ENCODE data around the gene B4GALT5.
"Not testable (repeated sequence)": the region's sequence is repeated elsewhere in the genome, so short reads cannot be mapped to it uniquely, and the experiment has no call there.

B4GALT5 gene, protein sequence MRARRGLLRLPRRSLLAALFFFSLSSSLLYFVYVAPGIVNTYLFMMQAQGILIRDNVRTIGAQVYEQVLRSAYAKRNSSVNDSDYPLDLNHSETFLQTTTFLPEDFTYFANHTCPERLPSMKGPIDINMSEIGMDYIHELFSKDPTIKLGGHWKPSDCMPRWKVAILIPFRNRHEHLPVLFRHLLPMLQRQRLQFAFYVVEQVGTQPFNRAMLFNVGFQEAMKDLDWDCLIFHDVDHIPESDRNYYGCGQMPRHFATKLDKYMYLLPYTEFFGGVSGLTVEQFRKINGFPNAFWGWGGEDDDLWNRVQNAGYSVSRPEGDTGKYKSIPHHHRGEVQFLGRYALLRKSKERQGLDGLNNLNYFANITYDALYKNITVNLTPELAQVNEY

DNA sequence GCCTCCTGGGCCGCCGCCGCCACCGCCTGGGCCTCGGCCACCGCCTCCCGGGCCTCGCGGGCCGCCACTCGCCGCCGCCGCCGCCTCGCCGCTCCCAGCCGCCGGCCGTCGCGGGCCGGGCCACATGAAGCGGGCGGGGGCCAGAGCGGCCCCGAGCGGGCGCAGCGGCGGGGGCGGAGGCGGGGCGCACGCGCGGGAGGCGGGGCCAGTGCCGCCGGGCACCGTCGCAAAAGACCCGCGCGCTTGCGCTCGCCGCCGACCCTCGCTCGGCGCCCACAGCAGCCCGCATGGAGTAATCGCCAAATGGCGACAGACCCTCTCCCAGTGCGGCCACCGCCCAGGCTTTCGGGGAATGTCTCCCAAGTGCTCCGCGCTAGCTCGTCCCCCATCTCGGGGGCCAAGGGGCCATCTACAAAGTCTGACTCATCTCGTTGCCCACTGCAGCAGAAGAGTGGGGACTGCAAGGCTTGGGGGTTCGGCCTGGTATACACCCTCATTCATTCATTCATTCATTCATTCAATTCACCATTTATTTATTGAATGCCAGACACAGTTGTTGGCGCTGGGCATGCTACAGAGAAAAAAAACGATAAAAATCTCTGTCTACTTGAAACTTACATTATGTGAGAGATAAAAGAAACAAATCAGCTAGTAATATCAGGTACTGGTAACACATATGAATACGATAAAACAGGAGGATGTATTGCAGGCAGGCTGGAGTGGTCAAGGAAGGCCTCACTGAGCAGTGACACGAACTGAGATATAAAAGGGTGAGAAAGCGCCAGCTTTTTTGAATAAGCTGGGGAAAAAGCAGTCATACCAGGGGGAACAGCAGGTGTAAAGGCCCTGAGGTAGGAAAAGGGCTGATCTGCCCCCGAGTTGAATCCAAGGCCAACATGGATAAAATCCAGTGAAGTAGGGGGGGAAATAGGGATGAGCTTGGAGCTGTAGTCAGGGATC lies at the start of gene B4GALT5:
Gene B4GALT5, minus strand, starts transcription at position 126 of the 960 bp plus-strand sequence. CDS start 188 bp downstream, outside the sequence.
- peak; percentile 41 for DNase-seq (ENCODE audit: low read depth)

DNA sequence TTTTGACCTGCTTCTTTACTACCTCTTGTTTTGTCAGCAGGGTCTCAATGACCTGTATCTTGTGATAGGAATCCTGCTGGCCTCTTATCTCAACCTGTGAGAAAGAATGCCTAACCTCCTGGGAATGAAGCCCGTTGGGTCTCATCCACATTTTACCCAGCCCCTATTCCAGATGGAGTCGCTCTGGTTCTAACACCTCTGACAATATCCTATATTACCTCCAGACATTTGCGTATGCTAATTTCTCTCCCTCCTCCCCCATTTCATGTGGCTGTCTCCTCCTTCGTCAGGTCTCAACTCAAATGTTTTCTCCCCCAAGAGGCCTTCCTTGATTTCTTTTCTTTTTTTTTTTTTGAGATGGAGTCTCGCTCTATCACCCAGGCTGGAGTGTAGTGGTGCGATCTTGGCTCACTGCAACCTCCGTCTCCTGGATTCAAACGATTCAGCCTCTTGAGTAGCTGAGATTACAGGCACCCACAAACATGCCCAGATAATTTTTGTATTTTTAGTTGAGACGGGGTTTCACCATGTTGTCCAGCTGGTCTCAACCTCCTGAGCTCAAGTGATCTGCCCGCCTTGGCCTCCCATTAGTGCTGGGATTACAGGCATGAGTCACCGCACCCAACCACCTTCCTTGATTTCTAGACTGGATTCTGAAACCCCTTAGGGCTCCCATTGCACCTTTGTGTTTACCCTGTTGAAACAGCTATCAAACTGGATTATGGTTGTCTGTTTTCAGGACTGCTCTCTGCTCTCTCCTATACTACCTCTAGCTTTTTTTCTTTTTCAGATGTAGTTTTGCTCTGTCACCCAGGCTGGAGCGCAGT lies 49.5 kb upstream of the B4GALT5 start:
- DNase-seq (ENCODE audit: low read depth), result no peak

DNA sequence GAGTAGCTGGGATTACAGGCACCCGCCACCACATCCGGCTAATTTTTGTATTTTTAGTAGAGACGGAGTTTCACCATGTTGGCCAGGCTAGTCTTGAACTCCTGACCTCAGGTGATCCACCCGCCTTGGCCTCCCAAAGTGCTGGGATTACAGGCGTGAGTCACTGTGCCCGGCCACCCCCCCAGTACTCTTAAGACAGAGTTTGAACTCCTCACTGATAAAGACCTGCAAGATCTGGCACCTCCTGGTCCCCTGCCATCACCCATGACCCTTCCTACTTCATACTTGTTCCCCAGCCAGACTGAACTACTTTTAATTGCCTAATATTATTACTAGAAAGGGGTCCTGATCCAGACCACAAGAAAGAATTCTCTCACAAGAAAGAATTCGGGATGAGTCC lies 48.2 kb upstream of the B4GALT5 start:
- not testable (repeated sequence) for DNase-seq (ENCODE audit: low read depth)

DNA sequence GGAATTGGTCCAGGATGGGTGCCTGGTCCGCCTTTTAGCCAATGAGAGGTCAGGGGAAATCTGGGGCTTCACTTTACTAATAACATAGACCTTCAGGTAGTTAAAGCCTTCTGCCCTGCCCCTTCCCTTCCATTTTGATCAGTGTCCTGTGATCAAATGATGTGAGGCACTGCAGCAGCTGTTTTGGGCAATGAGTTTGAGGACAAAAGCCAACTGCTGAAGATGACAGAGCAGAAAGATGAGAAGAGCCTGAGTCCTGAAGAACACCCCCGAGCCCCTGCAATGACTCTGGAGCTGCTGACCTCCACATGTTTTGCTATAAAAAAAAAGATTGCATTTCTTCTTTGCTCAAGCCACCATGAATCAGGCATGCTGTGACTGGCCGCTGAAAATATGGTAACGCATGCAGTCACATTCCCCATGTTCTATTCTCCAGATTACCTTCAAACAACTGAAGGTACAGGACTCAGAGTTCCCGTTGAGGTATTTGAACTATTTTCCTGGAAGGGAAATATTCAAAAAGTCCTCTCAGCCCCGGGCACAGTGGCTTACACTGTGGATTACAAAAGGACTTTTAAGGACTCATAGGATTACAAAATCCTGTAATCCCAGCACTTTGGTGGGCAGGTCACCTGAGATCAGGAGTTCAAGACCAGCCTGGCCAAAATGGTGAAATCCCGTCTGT lies 45.7 kb upstream of the B4GALT5 start:
- no peak for DNase-seq (ENCODE audit: low read depth)

DNA sequence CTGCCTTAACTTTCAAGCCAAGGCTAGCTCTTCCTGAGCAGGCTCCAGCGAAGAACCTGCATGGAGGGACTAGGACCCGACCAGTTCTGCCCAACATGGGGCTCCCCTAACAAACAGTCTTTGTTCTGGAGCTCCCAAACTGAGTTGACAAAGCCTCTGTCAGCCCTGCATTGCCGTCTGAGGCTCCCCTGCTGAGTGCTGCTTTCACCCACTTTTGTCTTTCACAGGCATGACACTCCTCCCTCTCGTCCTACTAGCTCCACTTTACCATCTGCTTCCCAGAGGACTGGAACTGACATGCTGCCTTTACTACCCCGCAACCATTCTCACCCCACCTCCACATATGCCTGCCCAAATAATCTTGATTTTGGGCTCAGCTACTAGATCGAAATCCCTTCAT lies 45.1 kb upstream of the B4GALT5 start:
- no peak for DNase-seq (ENCODE audit: low read depth)

DNA sequence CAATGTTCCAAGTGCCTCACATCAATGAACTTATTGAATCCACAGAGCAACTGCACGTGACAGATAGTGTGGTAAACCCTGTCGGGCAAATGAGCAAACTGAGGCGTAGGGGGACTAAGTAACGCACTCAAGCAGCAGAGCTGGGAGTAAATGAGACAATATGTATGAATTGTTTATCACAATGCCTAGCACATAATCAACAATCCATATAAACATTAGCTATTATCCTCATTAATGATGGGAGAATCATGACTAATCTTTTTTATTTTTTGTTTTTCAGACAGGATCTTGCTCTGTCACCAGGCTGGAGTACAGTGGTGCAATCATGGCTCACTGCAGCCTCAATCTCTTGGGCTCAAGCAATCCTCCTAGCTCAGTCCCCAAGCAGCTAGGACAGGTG lies 43.9 kb upstream of the B4GALT5 start:
- DNase-seq (ENCODE audit: low read depth), result no peak

DNA sequence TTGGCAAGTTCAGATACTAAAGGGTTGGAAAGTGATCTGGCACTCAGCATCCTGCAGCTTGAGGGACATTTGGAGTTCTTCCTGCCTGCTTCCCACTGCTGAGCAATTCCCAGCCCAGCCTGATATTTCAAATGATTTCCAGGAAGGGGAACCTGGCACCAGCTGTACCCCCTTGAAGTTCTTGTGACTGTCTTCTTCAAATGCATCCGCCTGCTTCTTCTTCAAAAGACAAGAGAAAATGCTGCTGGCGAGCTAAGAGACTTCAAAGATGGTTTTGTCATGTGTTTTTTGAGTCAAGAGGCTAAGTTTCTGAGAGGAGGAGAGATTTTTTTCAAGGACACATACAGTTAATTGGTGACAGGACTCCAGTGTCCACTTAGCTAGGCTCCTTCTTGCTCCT lies 42.6 kb upstream of the B4GALT5 start:
- DNase-seq (ENCODE audit: low read depth), result no peak

DNA sequence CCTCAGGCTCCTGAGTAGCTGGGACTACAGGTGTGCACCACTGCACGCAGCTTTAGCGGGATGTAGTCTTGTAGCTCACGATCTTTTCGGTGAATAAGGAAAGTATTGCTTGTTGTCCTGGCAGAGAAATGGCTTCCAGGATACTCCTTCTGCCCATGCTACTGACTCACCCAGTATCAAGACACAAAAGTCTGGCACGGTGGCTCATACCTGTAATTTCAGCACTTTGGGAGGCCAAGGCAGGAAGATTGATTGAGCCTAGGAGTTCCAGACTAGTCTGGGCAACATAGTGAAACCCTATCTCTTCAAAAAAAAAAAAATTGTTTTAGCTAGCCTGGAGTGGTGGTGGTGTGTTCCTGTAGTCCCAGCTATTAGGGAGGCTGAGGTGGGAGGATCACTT lies 40.9 kb upstream of the B4GALT5 start:
- DNase-seq (ENCODE audit: low read depth), result no peak

DNA sequence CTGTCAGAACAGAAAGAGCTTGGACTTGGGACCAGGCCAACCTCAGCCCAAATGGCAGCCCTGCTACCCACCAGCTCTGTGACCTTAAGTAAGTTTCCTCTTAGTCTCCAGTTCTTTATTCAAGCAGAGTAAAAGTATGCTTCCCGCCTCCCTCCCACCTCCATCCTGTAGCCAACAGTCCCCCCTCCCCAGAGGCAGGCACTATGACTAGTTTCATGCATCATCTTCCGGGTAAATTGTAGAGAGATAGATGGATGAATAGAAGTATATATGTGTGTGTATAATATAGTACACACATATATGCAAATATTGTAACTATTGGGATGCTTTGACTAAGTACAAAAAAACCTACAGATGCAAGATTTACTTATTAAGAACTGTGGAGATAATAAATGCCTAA lies 39.5 kb upstream of the B4GALT5 start:
- no peak for DNase-seq (ENCODE audit: low read depth)

DNA sequence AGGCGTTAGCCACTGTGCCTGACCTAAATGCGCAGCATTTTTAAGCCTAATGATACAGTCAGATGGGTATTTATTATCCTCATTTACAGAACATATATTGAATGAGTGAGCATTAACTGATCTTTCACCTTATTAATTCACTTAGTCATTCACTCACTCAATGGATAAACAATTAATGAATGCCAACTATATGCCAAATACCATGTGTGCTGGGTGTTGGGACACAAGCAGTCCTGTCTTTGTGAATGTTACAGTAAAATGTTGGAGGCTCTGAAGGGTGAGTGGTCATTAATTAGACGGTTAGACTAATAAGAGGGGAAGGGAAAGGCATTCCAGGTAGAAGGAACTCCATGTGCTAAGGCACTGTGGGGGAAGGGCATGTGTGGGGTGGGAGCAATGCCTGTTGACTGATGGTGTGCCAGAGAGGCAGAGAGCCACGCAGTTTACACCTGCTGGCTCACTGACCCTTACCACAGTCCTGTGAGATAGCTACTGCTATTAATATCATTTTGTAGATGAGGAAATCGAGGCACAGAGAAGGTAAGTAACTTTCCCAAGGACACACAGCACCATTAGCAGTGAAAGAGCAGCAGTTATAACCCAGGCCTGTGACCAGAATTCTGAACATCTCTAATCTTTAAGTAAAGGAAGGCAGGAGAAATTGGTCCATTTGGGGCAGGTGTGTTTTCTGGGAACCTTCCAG lies 38.7 kb upstream of the B4GALT5 start:
- DNase-seq (ENCODE audit: low read depth), result no peak

DNA sequence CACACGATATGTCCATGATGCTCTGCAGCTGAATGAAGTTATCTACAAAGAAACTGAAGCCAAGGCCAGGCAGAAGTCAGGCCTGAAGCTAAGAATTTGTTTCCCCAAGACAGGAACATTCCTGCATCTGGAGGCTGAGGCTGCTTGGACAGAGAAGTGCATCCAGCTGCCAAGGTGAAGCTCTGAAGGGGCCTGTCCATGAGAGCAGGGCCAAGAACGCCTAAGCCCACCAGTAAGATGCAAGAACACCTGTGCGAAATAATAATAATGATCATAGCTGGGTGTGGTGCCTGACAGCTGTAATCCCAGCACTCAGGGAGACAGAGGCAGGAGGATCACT lies 37.7 kb upstream of the B4GALT5 start:
- DNase-seq (ENCODE audit: low read depth), result no peak

DNA sequence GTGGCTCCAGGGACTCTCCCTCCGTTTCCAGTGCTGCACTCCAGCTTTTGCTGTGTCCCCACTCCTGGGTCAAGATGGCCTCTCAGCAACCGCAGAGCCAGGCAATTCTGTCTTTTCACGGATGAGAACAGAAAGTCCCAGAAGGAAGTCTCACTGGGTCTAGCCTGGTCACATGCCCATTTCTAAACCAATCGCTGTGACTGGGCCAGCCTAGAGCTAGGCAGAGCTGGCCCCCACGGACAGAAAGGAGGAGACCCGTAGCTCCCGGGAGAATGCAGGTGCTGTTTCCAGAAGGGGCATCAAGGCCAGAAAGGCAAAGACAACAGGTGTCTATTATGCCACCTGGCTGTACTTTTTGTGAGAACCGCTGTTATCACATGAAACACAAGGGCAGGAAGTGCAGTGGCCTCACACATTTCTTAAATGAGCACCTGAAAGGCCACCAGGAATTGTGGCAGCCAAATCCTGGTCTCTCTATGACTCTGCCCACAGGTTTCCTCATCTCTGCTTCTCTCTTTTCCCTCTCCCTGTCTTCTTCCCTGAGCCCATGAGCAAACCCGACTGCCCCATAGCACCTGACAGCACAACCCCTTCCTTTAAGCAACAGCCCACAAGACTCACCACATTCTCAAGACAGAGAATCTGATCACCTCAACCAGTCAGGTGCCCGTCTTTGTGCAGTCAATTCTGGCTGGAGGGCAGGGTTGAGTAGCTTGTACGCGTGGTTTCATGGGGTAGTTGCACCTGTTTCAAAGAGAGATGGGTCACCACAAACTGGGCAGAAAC lies 37.1 kb upstream of the B4GALT5 start:
- DNase-seq (ENCODE audit: low read depth), result no peak

DNA sequence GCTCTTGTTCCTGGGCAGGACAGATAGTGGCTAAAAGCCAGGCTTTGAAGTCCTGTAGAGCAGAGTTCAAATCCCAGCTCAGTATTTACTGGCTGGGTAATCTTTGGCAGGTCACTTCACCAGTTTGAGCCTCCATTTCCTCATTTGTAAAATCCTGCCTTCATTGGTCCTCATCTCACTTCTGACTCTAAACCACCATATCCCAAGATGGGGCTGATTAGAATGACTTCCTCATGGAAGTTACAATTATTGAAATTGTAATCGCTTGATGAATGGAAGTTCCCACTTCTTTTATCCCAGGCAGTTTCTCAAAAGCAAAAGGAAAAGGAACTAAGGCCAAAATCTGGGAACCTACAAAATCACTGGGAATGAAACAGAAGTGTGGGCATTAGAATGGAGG lies 35.9 kb upstream of the B4GALT5 start:
- DNase-seq (ENCODE audit: low read depth), result no peak

DNA sequence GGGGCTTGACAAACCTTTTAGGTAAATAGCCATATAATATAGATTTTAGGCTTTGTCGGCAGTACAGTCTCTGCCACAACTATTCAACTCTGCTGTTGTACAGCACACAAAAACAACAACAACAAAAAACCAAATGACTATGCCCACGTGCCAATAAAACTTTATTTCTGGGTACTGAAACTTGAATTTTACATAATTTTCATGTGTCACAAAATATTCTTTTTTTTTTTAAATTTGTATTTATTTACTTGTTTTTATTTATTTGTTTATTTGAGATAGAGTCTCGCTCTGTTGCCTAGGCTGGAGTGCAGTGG lies 34.8 kb upstream of the B4GALT5 start:
- no peak for DNase-seq (ENCODE audit: low read depth)

DNA sequence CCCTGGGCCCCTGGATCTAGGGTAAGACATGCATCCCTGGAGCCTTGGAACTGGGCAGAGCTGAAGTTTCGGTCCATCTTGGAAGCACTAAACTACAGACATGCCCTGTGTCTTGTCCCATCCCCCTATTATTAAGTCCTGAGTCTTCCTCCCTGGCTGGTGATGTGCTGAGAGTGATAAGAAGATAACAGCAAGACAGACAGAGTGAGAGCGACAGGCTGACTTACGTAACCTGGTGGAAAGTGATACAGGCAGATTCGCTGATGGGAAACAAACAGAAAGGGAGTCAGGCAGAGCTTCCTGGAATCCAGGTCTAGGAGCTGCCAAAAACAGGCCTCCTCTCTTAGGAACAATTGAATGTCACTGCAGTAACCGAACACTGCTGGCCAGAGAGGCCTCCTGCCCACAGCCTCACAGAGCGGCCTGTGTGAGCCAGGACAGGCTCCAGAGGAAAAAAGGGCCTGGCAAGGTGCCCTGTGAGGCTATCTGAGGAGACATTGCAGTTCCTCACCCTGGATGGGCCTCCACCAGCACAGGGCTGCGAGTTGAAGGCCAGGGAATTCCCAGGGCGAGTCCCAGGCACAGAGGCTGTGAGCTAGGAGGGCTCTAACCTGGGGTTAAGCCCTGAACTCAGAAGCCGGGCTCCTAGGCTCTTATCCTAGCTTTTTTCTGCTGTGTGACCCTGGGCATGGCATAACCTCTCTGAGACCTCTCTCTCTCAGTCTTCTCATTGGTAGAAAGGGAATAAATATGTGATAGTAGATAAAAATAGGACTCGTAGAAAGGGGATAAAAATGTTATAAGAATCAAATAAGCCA lies 34.2 kb upstream of the B4GALT5 start:
- DNase-seq (ENCODE audit: low read depth), result no peak

DNA sequence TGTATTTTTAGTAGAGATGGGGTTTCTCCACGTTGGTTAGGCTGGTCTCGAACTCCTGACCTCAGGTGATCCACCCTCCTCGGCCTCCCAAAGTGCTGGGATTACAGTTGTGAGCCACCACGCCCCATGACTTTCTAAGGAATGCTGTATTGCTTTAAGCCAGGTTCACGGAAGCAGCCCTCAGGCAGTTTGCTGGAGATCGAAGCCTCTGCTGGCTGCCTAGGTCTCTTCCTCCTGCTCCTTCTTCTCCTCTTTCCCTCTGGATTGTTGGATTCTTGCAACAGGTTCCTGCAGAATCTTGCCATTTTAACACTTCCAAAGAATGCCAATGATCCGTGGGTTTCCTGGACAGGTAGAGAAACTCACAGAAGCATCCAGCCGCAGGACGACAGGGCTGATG lies 29.3 kb upstream of the B4GALT5 start:
- no peak for DNase-seq (ENCODE audit: low read depth)

DNA sequence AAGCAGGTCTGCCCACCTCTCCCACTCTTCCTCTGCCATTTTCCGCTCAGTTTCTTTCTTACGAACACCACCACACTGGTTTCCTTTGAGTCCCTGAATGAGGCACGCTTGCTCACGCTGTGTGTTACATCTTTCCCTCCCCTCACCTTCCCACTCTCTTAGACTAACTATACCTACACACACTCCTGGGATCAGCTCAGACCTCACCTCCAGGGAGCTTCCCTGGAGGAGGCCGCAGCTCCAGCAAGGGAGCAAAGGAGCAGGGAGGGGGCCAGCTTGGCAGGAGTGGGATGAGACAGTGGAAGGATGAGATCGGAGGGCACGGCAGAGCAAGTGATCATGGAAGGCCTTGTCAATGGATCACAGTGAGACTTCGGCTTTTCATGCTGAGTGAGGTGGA lies 28.3 kb upstream of the B4GALT5 start:
- no peak for DNase-seq (ENCODE audit: low read depth)

DNA sequence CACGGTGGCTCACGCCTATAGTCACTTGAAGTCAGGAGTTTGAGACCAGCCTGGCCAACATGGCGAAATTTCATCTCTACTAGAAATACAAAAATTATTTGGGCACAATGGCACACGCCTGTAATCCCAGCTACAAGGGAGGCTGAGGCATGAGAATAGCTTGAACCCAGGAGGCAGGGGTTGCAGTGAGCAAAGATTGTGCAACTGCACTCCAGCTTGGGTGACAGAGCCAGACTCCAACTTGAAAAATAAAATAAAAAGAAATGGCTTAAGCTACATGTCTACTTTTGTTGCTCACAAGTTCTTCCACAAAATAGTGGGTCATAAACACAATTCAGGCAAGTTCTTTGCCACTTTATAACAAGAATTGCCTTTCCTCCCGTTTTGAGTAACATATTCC lies 27.1 kb upstream of the B4GALT5 start:
- DNase-seq (ENCODE audit: low read depth), result no peak

DNA sequence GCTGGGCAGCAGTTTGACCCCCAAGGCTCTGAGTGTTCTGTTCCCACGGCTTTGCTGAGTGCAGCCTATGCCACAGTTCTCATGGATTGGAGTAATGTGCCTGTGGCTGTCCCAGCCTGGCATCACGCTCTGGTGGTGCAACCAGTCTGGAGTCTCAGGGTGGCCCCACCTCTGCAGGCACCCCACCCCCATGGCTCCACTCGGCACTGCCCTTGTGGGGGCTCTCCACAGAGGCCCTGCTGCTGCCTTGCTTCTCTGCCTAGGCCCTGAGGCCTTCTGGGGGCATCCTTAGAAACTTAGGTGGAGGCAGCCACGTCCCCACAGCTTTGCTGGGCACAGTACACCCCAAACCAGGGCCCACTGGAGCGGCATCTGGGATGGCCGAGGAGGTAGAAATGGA lies 25.4 kb upstream of the B4GALT5 start:
- no peak for DNase-seq (ENCODE audit: low read depth)

DNA sequence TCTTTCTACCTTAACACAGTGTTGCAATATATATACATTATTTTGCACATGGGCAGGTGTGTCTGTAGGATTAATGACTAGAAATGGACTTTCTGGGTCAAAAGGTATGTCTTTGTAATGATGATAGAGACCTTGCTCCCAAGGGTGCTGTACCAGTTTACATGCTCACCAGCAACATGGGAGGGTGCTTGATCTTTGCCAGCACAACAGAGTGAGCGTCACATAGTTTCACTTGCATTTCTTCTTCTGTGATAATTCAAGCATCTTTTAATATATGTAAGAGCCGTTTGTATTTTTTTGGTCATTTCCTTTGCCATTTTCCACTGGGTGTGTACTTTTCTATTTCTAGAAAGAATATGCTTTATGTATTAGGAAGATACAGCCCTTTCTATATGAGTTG lies 23.6 kb upstream of the B4GALT5 start:
- no peak for DNase-seq (ENCODE audit: low read depth)
